Stimulated activated CD4-positive, alpha-beta T cell treated with anti-CD3 and anti-CD28 coated beads, TNF-alpha, amount 100 ng/mL, for 48 hours (primary cell): ENCODE data around the gene IRAG1.

Source experiments
- DNase-seq, 3 donors: peaks; one replicate each; pipeline ENCODE4 v3.0.0-alpha.2; 2020; ENCODE audit warnings: low read depth in 3 of 3

The IRAG1 gene

GRCh38 chr11:10646005-10646404, 47.5 kb downstream of the IRAG1 start:
- no peak for DNase-seq

GRCh38 chr11:10645212-10645795, 48.3 kb downstream of the IRAG1 start:
- DNase-seq: no peak
